ENCODE results near the gene UNKL.

UNKL gene

DNA sequence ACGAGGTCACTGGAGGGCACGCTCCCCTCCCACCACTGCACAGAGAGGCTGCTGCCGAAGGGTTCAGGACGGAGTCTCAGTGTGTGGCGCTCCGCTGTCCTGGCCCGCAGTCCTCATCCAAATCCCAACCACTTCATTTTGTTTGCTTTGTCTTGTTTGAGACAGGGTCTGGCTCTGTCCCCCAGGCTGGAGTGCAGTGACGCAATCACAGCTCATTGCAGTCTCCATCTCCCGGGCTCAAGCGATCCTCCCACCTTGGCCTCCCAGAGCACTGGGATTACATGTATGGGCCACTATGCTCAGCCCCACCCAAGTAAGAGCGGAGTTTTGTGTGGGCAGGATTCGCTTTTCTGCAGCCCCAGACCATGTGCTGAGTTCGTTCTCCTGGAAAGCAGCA lies 12.7 kb downstream of the UNKL start:
- DNase-seq (ENCODE audit: low read depth), result no peak

- DNase-seq (ENCODE audit: low read depth), result no peak
These were observed 13.3 kb downstream of the UNKL start for GRCh38 chr16:1401061-1401757.

DNA sequence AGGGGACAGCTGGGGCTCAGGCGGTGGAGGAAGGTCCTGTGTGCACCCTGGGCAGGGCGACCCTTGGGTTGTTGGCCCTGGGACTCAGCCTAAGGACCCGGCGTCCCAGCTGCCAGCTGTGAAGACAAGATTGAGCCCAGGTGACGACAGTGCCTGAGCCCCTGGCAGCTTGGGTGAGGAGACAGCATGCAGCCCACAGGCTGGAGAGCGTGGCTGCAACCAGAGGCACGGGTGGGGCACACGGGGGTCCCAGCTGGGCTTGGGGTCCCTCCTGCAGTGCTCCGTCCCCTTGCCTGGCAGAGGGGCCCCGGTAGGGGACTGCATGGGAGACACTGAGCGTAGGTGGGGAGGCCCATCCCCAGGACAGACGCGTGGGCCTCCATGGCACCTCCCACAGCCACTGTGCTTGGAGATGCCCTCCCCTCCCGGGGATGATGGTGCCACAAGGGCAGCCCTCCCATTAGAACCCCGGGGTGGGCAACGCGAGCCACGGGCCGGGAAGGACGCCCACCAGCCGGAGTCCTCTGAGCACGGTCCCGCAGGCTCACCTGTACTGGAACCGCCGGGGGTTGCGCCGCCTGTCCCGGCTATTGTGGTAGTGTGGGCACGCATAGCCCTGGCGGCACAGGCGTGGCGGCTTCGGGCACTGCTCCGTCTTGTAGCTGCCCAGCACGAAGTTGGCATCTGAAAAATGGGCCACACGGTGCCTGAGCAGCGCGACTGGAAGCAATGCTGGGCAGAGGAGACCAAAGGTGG lies 15.5 kb downstream of the UNKL start:
- DNase-seq (ENCODE audit: low read depth), result no peak

DNA sequence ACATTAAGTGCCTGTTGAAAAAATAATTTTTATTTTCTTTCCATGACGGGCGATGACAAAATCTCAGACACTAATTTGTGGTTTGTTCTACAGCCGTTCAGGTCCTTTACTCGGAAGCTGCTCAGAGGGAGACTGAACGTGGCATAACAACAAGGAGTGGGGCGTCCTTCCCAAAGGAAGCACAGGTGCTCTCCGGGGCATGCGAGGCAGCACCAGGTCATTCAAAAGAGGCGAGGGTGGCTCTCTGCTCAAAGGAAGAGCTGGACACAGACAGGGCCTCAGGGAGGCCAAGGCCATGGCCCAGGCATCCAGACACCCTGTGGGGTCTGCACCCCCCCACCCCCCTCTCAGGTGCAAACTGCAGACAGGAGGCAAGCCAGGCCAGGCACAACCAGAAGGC lies 16.2 kb downstream of the UNKL start:
- no peak for DNase-seq (ENCODE audit: low read depth)

- no peak for DNase-seq (ENCODE audit: low read depth)
These were observed 16.7 kb downstream of the UNKL start for GRCh38 chr16:1397779-1398178.

DNA sequence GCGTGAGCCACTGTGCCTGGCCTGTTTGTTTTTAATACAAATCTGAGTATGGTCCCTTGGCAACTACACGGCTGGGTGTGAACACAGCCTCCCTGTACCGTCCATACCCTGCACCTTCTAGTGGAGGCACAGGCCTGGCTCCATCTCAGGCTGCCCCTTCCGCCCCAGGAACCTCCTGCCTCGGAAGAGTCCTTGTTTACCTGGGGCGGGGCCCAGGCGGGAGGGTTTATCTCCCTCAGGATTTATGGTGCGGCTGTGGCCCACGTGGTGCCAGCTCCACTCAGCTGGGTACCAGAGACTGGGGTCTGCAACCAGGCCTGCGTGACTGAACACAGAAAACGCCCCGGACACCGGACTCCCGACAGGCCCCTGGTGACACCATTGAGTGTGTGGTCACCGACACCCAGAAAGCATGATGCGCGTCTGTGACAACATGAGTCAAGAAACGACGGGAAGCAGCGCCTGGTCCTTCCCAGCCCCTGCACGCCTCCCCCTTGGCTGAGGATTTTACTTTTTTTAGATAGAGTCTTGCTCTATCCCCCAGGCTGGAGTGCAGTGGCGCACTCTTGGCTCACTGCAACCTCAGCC lies 19.0 kb downstream of the UNKL start:
- no peak for DNase-seq (ENCODE audit: low read depth)

GRCh38 chr16:1394367-1394951 lies 20.0 kb downstream of the UNKL start:
- no peak for DNase-seq (ENCODE audit: low read depth)

DNA sequence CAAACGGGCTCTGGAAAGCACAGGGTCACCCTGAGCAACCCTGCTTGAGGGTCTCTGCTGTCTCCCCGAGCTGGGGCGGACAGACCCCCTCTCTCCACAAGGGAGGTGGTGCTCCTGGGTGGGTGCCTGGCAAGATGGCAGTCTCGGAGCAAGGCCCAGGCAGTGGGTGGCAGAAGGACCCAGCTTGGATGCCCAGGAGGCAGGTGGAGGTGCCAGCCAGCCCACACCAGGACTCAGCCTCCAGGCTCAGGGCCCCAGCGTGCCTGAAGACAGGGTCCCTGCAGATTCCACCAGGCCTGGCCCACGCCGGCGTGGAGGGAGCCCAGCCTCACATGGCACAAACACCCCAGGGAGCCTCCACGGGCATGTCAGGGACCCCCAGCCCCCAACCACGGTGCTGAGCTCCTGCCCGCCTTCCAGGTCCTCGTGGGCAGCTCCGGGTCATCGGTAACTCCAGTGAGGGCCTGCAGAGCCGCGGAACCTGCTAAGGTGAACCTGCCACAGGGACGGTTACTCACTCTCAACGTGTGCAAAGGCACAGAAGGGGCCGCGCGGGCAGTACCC lies 20.8 kb downstream of the UNKL start:
- no peak for DNase-seq (ENCODE audit: low read depth)

- no peak for DNase-seq (ENCODE audit: low read depth)
These were observed 21.7 kb downstream of the UNKL start for GRCh38 chr16:1392826-1393225.

GRCh38 chr16:1390239-1390779 lies 24.2 kb downstream of the UNKL start:
- DNase-seq (ENCODE audit: low read depth), result no peak

DNA sequence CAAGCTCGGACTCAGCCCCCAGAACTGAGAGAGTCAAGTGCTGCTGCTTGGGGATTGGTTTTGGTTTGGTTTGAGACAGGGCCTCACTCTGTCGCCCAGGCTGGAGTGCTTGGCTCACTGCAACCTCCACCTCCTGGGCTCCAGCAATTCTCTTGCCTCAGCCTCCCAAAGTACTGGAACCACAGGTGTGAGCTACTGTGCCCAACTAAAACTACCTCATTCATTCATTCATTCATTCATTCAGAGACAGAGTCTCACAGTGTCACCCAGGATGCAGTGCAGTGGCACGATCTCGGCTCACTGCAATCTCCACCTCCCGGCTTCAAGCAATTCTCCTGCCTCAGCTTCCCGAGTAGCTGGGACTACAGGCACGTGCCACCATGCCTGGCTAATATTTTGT lies 24.7 kb downstream of the UNKL start:
- DNase-seq (ENCODE audit: low read depth), result no peak

DNA sequence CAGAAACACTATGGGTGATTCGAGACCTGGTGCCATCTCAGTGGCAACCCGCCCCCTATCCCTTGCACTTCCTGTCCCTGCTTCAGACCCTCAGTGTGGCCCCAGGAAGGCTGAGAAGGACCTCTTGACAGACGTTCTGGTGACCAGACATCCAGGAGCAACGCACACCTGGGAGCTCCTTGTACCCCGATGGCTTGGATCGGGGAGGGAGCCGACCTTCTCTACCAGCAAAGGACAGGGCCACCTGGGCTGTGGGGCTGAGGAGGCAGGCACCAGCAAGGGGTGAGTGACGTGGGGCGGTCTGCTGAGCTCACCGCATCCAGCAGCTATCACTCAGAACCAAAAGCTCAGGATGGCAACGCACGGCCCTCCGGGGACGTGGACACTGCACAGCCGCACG lies 27.2 kb downstream of the UNKL start:
- DNase-seq (ENCODE audit: low read depth), result no peak

GRCh38 chr16:1385232-1385631 lies 29.3 kb downstream of the UNKL start:
- no peak for DNase-seq (ENCODE audit: low read depth)

- DNase-seq (ENCODE audit: low read depth), result no peak
These were observed 30.9 kb downstream of the UNKL start for GRCh38 chr16:1383556-1383955.

- no peak for DNase-seq (ENCODE audit: low read depth)
These were observed 32.7 kb downstream of the UNKL start for GRCh38 chr16:1381612-1382406.

GRCh38 chr16:1380195-1380594 lies 34.3 kb downstream of the UNKL start:
- no peak for DNase-seq (ENCODE audit: low read depth)

DNA sequence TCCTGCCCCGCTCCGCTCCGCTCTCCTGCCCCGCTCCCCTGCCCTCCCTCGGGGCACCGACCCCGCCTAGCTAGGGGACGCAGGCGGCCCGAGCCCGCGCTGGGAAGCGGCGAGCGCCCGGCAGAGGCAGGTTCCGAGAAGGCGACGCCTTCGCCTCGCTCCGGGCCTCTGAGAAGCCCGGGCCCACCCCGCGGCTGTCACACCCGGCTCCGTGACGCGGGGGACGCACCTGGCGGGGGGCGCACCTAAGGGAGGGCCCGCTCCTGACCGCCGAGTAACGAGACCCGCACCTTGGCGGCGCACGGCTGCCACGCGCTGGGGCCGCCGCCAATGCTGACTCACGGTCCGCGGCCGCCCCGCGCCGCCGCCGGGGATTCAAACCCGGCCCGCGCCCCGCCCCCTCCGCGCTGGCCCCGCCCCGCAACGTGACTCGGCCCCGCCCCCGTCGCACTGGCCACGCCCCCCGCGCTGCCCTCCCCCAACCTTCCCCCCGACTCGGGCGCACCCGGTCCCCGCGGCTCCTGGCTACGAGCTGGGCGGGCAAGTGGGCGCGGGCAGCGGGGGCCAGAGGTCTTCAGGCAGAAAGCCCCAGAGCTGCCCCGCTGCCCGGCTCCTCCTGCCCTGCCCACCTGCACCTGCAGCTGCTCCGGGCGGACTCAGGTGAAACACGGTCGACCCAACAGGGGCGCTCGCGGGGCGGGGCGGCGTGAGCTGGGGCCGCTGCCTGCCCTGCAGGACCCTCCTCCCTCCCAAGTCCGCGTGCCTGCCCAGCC lies 35.0 kb downstream of the UNKL start:
- DNase-seq (ENCODE audit: low read depth), result peak; percentile 57

GRCh38 chr16:1378804-1379303 lies 35.6 kb downstream of the UNKL start:
- peak; percentile 64 for DNase-seq (ENCODE audit: low read depth)

GRCh38 chr16:1378087-1378803 lies 36.3 kb downstream of the UNKL start:
- no peak for DNase-seq (ENCODE audit: low read depth)

Data from activated gamma-delta T cell treated with anti-CD3 and anti-CD28 coated beads, Interleukin-2, amount 50 U/mL, for 16 hours (primary cell).